ENCODE data around the gene RHO.
"Not testable (repeated sequence)": the region's sequence is repeated elsewhere in the genome, so short reads cannot be mapped to it uniquely, and the experiment has no call there.

Gene RHO

DNA sequence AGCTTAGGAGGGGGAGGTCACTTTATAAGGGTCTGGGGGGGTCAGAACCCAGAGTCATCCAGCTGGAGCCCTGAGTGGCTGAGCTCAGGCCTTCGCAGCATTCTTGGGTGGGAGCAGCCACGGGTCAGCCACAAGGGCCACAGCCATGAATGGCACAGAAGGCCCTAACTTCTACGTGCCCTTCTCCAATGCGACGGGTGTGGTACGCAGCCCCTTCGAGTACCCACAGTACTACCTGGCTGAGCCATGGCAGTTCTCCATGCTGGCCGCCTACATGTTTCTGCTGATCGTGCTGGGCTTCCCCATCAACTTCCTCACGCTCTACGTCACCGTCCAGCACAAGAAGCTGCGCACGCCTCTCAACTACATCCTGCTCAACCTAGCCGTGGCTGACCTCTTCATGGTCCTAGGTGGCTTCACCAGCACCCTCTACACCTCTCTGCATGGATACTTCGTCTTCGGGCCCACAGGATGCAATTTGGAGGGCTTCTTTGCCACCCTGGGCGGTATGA, at the start of gene RHO:
TSS of gene RHO (plus strand) at position 51 of the 512 bp plus-strand sequence. CDS start at position 146, 95 bp downstream.
- no peak for DNase-seq

DNA sequence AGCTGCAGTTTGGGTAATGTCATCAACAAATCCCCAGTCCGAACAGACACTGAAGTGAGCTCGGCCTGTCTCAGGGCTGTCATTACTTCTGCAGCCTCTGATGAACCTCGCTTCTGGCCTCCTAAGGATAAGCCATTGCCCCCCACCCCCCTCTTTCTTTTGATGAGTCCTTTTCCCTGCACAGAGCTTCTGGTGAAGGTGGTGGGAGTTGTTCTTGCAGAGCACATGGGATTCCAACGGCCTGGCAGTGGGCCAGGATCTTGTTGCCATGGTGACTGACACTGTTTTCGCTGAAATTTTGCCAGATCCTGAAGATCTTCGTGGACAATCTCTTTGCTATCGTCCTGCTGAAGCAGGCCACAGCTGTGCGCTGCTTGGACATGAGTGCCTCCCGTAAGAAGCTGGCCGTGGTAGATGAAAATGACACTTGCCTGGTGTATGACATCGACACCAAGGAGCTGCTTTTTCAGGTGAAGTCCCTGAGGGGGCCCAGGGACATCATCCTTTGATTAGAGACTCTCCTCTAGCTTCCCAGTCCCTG, 47.1 kb upstream of the RHO start:
- not testable (repeated sequence) for DNase-seq

DNA sequence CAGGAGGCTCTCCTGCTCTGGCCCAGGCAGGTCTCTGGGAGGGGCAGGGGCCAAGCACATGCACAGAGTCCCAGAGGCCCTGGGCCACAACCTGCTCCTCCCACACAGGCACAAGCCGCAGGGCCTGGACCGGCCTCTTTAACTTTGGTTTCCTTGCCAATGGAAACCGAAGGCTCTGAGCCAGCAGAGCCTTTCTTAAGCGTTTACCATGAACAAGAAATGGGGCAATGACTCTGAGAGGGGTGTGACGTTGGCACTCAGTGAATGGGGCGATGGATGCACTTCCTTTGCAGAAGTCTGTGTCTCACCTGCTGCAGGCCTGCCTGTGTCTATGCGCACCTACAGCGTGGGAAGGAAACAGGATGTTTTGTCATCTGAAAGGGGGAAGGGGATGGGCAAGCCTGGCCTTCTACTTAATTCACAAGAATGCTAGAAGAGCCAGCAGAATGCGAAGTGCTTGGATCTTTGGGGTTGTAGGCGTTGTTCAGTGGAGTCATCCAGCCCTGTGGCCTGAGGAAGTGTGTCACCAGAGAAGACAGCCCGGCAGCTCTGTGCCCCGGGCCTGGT, 46.6 kb upstream of the RHO start:
- no peak for DNase-seq

- no peak for DNase-seq
Observed at GRCh38 chr3:129482721-129483120, 45.7 kb upstream of the RHO start.

GRCh38 chr3:129483870-129484269, 44.6 kb upstream of the RHO start:
- no peak for DNase-seq

DNA sequence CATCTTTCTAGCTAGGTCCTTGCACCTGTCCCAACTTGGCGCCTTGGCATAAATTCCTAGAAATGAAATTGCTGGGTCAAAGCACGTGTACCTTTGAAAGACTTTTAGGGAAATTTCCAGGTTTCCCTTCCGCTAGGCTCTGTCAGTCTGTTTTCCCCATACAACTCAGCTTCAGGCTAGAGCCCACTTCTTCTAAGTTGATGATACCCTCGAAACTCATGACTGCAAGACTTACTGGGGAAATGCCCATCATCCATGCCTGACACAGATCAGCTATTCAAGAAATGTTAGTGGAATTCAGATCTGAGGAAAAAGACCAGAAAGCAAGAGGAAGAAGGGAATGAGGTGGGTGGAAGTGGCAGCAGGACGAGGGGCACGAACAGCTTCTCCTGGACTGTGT, 43.3 kb upstream of the RHO start:
- DNase-seq: not testable (repeated sequence)

- no peak for DNase-seq
Observed at GRCh38 chr3:129485721-129486663, 42.4 kb upstream of the RHO start.

DNA sequence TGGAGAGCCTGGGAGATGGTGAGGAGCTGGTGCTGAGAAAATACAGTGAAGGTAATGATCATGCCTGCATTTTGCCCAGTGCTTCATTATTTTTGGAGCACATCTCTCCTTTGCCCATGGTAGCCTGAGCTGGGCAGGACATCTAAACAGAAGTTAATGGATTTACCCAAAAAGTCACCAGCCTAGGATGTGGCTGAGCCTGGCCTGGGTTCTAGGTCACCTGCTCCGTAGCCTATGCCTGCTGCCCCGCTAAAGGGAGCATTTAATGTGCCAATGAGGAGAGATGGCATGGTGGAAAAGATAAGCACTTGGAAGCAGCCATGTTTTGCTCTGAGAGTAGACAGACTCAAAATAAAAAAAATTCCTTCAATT, 41.8 kb upstream of the RHO start:
- no peak for DNase-seq

DNA sequence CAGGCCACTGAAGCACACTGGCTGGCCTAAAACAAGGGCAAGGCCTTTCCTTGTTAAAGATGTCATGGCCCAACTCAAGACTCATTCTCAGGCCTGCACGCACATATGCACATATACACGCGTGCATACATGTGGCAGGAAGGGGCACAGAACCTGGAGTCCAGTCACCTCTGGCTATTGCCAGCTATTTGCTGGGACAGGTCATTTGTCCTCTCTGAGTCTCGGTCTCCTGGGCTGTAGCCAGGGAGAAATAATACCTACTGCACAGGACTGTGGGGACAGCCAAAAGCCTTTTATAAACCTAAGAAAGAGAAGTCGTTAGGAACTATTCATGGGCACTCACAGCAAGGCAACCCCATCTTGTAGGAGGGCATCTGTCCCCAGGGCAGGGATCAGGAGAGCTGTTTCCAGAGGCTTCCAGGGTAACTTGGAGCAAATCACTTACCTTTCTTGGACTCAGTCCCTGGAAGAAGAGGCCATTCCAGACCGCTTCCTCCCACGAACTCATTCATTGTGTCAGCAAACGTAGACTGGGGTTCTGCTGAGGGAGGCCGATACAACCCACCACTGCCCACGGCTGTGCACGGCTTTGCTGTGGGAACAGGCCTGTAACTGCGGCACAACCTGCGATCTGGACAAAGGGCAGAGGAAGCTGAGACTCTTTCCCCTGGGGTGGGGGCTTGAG, 41.1 kb upstream of the RHO start:
- no peak for DNase-seq

- DNase-seq: not testable (repeated sequence)
Observed at GRCh38 chr3:129487868-129488335, 40.5 kb upstream of the RHO start.

DNA sequence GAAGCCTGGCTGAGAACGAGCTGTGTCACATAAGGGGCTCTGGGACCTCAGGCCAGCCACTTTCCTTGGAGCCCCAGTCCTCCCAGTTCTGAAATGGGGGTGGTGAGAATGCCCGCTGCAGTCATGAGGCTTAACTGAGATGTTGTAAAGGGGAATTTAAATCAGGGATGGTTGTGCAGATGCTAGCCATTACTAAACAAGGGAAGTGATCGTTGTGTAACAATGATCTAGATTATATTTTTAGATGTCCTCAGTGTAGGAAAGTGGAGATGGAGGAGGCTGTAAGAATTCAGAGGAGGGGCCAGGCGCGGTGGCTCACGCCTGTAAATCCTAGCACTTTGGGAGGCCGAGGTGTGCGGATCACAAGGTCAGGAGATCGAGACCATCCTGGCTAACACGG, 39.2 kb upstream of the RHO start:
- not testable (repeated sequence) for DNase-seq

DNA sequence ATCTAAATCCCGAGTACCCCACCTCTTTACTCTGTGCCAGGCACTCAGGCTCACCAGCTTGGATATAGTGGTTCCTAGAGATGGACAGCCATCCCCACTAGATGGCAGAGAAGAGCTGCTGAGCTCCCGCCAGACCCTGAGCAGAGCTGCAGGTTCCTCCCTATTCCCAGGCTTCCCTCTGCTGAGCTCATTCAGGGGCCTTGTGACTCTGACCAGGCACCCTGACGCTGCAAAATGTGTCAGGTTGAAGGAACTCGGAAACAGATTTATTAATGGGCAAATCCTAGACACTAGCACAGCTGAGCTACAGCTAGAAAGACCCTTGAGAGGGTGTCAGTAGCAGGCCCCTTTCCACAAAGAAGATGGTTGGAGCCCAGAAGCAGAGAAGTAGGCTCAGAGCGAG, 38.2 kb upstream of the RHO start:
- DNase-seq: peak; percentile 70

DNA sequence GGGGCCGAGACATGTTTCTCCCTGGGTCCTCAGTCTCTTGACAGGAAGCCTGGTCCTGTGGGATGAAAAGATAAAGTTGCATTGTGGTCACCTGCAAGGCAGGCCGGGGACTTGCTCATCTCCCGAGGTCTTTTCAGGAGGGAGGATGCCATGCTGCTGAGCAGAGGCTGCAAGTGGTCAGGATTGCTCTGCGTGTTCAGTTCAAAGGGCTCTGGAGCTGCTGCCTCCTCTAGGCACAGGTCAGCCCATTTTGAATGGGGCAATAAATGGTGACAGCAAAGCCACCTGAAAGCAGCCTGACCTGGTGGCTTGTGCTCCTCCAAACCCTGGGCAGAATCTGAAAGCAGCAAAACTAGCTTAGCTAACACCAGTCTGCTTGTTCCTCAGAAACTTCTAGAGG, 37.4 kb upstream of the RHO start:
- DNase-seq: not testable (repeated sequence)

- no peak for DNase-seq
Observed at GRCh38 chr3:129491794-129492193, 36.6 kb upstream of the RHO start.

DNA sequence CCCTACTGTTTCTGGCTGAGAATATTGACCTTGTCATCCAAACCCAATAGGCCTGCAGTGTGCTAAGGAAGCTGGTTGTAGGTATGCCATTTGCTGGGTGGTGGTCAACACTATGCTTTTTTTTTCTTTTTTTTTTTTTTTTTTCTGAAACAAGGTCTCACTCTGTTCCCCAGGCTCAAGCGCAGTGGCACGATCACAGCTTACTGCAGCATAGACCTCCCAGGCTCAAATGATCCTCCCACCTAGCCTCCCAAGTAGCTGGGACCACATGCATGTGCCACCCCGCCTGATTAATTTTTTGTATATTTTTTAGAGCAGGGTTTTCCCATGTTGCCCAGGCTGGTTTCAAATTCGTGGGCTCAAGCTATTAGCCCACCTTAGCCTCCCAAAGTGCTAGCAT, 35.7 kb upstream of the RHO start:
- no peak for DNase-seq

DNA sequence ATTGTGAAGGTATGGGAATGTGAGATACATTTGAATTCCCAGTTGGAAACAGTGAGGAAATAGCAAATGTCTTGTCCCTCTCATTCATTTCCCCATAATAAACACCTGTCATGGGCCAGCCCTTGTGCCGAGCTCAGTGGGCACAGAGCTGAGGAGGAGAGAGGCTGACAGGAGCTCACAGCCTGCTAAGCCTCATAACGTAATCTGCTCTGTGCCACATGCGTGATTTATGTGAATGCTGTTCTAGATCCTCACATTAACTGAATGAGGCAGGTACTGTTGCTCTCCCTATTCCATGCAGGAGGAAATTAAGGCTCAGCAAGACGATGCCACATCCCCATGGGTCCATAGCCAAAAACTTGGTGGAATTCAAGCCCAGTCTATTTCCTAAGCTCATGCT, 35.2 kb upstream of the RHO start:
- DNase-seq: no peak

- DNase-seq: not testable (repeated sequence)
Observed at GRCh38 chr3:129494499-129494898, 33.9 kb upstream of the RHO start.

DNA sequence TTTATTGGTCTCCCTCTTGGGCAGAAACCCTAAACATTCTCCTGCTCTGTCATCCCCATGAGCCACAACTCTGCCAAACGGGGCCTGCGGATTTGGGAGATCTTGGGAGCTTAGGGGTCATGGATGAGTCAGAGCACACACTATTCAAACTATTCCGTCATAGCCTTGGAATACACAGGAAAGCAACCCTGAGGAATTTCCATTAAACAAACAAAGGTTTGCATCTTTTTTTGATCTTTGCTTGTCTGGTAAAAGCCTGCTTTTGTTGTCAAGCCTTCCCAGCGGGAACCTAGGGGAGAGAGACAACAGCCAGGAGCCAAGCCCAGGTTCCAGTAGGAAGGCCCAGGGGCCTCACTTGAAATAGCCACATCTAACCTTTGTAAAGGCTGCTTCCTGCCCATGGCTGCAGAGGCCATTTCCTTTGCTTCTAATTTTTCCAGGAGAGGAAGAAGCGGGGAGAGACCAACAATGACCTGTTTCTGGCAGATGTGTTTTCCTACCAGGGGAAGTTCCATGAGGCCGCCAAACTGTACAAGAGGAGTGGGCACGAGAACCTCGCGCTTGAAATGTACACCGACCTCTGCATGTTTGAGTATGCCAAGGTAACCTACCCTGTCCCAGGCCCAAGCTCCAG, 33.3 kb upstream of the RHO start:
- not testable (repeated sequence) for DNase-seq

GRCh38 chr3:129497876-129498275, 30.6 kb upstream of the RHO start:
- not testable (repeated sequence) for DNase-seq

- DNase-seq: not testable (repeated sequence)
Observed at GRCh38 chr3:129498603-129499488, 29.6 kb upstream of the RHO start.

GRCh38 chr3:129499604-129500333, 28.7 kb upstream of the RHO start:
- not testable (repeated sequence) for DNase-seq
